ENCODE results near the gene IMPA2.

- TF ChIP-seq, protein P1, sequence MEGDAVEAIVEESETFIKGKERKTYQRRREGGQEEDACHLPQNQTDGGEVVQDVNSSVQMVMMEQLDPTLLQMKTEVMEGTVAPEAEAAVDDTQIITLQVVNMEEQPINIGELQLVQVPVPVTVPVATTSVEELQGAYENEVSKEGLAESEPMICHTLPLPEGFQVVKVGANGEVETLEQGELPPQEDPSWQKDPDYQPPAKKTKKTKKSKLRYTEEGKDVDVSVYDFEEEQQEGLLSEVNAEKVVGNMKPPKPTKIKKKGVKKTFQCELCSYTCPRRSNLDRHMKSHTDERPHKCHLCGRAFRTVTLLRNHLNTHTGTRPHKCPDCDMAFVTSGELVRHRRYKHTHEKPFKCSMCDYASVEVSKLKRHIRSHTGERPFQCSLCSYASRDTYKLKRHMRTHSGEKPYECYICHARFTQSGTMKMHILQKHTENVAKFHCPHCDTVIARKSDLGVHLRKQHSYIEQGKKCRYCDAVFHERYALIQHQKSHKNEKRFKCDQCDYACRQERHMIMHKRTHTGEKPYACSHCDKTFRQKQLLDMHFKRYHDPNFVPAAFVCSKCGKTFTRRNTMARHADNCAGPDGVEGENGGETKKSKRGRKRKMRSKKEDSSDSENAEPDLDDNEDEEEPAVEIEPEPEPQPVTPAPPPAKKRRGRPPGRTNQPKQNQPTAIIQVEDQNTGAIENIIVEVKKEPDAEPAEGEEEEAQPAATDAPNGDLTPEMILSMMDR (IDR thresholded peaks at IDR 0.05; ENCODE audit: insufficient read depth, low read length, poor library complexity, severe bottlenecking), result no peak
- no peak for TF ChIP-seq EZH2phosphoT487 (conservative IDR thresholded peaks at IDR 0.05; ENCODE audit: low read length)
These were observed 91.7 kb downstream of the IMPA2 start for GRCh38 chr18:12072996-12073395.

Measured in SU-DHL-6 (cell line).